Fibroblast of skin of right quadriceps (primary cell): ENCODE data around the gene GFOD1.

Source experiments
- DNase-seq: peaks from one replicate; pipeline ENCODE4 v3.0.0-alpha.2; 2013

GFOD1 gene

GRCh38 chr6:13372076-13372475, 115.3 kb downstream of the GFOD1 start:
- DNase-seq, result no peak

DNA sequence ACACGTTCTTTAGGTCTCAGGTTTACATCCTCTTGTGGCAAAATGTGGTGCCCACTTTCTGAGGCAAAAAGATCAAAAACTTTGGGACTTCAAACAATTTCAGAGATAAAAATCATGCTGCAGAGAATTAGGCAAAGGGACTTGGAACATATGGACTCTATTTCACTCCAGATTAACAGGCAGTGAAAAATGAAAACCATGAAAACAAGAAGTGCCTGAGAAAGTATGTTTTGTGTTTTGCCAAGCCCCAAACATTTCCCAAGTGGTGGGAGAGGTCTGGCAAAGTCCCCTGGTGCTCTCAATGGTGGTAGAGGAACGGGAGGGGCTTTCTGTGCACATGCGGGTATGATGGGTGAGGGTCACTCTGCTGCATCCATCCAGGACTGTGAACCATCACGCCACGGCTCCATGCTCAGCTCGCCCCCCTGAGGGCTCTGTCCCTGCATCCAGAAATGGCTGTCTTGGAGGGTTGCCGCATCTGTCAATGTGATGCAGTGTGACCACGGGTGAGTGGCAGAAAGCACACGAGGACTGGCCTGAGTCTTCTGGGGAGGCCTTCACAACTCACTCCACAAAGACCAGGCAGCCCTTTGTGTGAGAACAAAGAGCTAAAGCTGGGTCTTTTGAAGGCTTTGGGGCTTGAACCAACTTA, 115.9 kb downstream of the GFOD1 start:
- DNase-seq, result no peak

GRCh38 chr6:13370623-13371022, 116.8 kb downstream of the GFOD1 start:
- no peak for DNase-seq

DNA sequence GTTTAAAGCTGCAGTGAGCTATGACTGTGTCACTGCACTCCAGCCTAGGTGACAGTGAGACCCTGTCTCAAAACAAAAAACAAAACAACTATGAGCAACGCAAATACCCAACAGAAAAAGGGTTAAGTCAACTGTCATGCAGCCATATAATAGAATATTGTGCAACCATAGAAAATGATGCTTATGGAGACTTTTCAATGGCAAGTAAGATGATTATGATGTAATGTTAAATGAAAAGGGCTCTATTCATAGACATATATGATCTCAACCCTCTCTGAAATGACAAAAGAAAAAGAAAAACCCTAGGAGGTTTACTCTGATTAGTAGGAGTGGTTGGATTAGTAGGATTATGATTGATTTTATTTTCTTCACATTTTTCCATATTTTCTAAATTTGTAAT, 117.8 kb downstream of the GFOD1 start:
- no peak for DNase-seq

GRCh38 chr6:13368731-13369115, 118.7 kb downstream of the GFOD1 start:
- peak; percentile 53 for DNase-seq

DNA sequence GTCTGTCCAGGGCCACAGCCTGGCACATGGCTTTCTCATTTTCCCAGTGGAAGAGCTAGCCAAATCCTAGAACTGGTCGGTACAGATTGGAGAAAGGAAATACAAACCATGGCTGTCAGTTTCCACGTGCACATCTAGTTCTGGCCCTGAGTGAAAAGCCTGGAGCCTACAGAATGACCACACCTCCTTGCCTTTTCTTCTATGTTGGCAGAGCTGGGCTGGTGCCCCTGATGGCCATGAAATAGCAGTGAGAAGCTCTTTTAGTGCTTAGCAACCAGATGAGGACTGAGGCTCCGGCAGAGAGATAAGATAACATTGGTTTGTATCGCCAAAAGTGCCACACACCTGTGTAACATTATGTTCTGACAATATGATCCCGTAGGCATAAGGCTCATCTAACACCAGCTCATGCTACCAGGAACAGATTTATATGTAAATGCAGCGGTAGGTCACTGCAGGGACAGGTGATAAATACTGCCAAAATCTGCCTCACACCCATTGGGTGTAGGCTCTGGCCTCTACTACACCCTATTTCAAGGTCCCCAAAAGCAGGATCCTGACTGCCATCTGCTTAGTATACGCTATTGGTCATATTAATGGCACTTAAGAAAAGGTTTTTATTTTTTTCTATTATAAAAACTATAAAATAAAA, 119.2 kb downstream of the GFOD1 start:
- no peak for DNase-seq

- no peak for DNase-seq
These were observed 120.0 kb downstream of the GFOD1 start for GRCh38 chr6:13367396-13367795.

- no peak for DNase-seq
These were observed 122.1 kb downstream of the GFOD1 start for GRCh38 chr6:13365320-13365719.

GRCh38 chr6:13364842-13365241, 122.6 kb downstream of the GFOD1 start:
- DNase-seq, result no peak

- peak; percentile 39 for DNase-seq
These were observed 125.0 kb downstream of the GFOD1 start for GRCh38 chr6:13362412-13362811.

GRCh38 chr6:13360671-13361540, 126.5 kb downstream of the GFOD1 start:
- DNase-seq, result no peak

- no peak for DNase-seq
These were observed 128.1 kb downstream of the GFOD1 start for GRCh38 chr6:13359287-13359686.

GRCh38 chr6:13358511-13358910, 128.9 kb downstream of the GFOD1 start:
- DNase-seq, result no peak

- peak; percentile 30 for DNase-seq
These were observed 129.8 kb downstream of the GFOD1 start for GRCh38 chr6:13357551-13358075.

DNA sequence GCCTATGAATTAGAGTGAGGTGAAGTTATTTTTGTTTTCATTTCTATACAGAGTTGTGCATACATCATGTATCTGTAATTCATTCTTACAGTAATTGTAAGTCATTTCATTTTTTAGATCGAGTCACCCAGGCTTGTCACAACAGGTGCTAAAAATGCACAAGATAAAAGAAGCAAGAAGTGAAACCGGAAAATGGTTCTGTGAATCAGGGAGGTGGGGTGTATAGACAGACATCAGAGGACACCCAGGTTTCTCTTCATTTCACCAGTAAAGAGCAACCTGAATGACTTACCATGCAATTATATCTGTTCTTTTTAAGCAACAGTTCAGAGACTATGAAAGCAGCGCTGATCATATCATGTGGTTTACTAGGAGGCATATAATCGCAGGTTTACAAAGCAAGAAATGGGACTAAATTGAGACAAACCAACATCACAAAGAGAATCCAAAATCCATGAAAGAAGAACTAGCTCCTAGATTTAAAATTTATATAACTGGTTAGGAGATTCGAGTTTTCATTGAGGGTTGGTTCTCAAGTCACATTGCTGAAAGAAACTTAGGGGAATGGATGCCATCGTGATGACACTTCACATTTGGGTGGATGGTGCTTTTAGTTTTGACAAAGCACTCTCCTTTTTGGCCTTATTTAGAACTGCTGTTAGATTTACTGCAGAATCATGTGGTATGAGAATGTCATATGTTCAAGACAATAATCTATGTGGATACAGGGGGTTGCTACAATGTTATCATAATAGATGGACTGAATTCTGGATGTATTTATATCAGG, 131.2 kb downstream of the GFOD1 start:
- no peak for DNase-seq

DNA sequence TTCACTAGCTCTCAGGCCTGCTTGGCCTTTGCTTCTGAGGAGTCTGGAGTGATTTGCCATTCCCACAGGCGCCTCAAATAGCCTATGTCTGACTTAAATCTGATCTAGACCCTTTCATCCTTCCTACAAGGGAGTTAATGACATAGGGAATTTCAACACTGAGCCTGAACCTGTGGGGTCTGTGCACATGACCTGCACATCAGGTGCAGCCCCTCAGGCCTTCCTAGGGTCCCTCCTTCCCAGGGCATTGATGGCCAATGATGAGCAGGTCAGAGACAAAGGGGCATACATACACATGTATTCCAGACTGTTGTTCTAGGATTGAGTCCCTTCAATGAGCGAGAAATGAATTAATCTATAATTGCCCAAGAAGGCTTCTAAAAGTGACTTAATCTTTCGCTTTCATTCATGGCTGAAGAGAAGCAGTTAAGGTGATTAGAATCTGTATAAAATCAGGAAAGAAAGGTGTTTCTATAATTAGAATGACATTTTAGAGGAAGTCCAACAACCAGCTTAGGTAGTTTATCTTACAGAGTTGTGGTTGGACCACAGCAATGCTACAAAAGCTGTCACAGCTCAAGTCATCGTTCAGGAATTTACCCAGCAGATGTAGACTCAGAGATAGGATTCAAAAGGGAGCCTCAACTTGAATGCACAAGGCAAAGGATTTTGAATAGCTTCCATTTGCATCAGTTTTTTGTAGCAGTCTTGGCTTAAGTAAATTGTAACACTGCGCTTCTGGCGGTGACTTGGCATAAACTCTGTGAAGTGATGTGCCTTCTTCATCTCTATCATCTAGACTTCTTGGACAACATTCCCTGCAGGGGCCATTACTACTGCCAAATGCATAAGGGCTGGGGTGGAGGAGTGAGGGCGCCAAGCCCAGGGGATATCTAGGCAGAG, 132.1 kb downstream of the GFOD1 start:
- peak; percentile 98 for DNase-seq

- DNase-seq, result peak; percentile 84
These were observed 132.9 kb downstream of the GFOD1 start for GRCh38 chr6:13354331-13355042.

DNA sequence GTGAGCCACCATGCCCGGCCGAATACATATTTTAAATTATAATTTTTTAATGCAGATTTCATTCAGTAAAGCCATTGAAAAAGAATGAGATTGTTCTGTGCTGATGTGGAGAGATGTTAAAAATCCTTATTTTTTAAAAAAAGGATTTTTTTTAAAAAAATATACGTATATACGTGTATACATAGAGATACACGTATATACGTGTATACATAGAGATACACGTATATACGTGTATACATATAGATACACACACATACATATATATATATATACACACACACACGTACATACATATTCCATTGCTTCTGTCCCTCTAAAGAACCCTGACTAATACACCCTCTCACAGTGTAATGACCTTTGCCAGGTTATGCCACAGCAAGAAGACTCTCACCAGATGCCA, 135.2 kb downstream of the GFOD1 start:
- no peak for DNase-seq

DNA sequence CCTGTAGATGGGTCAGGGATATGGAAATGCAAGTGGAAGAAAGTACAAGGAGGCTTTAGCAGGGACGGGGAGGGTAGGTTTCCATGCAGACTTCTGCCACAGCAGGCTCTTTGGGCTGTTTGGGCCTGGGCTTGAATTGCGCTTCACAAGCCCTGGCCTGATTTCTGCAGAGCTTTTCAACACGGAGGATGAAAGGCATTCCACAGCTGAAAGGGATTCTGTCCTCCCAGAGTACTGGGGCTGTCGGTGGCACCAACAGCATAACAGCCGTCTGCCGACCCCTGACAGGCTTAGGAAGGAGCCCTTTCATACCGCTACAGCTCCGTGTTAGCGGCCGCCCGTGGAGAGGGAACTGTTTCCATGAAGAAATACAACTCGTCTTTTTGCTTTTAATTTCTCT, 136.1 kb downstream of the GFOD1 start:
- DNase-seq, result no peak

DNA sequence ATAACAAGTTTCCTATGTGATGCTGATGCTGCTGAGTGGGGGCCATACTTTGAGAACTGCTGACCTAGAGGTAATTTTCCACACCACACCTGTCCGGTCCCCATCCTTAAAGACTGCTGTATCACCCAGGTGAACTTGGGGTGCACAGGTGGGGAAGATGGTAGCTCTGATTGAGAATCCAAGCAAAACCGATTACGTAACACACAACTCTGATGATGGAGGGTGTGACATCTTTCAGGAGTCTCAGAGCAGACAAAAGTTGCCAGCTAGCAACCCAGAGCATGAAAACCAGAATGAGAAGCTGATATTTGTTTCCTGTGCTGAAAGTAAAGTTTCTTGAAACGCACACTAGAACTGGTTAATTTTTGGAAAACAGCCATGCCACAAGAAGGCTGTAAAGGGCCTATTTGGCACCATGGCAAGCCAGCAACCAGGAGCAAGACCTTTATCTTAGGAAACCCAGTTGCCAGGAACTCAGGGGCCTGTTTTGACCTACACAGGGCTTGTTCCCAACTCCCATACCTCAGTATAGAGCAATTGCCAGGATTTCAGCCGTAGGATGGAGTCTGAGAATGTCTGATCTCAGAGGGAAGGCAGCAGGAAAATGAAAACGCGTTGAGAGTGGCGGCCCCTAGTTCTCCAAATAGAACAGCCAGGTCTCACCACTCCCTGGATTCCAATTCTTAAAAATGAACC, 137.4 kb downstream of the GFOD1 start:
- DNase-seq, result no peak
